Body of pancreas (tissue), 4 donors: Measurements from ENCODE around the gene FGF12. TPM values are rescaled to one million over a fixed set of nuclear protein-coding genes. Genes with fewer than 3 reads are reported as not detected.

ENCODE experiments used
- ATAC-seq: fragments of 150-250 bp; one replicate; pipeline ENCODE4 v1.9.1; 2016
- DNase-seq, 4 donors: peaks; one replicate each; pipeline ENCODE4 v3.0.0-alpha.2; 2019
- H3K27ac ChIP-seq, 4 donors: fragments of 200-600 bp; sonication (generic); 1 replicate in 3 of 4; 2 replicates in 1 of 4; pipeline versions ENCODE4 v1.5.1 to v1.6.1; 2016 to 2019; ENCODE audit warnings: mild to moderate bottlenecking in 1 of 4, mixed read lengths in 1 of 4, moderate library complexity in 1 of 4
- H3K27me3 ChIP-seq, 2 donors: fragments of 200-600 bp; sonication (generic); one replicate each; pipeline ENCODE4 v1.6.0; 2016; ENCODE audit warnings: mild to moderate bottlenecking in 1 of 2
- H3K36me3 ChIP-seq, 2 donors: fragments of 200-600 bp; sonication (generic); replicated peaks in 1 of 2; 2 replicates each; pipeline ENCODE4 v1.5.1; 2016; ENCODE audit warnings: low read depth in 2 of 2; ENCODE audit not compliant: insufficient read depth in 1 of 2
- H3K4me1 ChIP-seq: fragments of 200-600 bp; sonication (generic); one replicate; pipeline ENCODE4 v1.6.0; 2016
- H3K4me3 ChIP-seq, 2 donors: fragments of 200-600 bp; sonication (generic); 1 replicate in 1 of 2; 2 replicates in 1 of 2; pipeline ENCODE4 v1.5.1; 2016 to 2019
- H3K9me3 ChIP-seq, 3 donors: fragments of 200-600 bp; sonication (generic); 1 replicate in 2 of 3; 2 replicates in 1 of 3; pipeline ENCODE4 v1.5.1; 2016
- POLR2A ChIP-seq, 3 donors: fragments of 450-650 bp; IDR thresholded peaks; one replicate each; pipeline ENCODE4 v1.6.1; 2016; ENCODE audit warnings: antibody characterized with exemption in 3 of 3, mild to moderate bottlenecking in 2 of 3
- WGBS, 2 donors: methylation state at CpG; one replicate each; pipeline ENCODE4 v1.1.5; 2017; 5-methylcytosine and 5-hydroxymethylcytosine counted together
- intact Hi-C: fragments of 100-400 bp; cut with DNase I; formaldehyde crosslinking; loops from one replicate; pipeline ENCODE4 v1.15.1; 2023
- total RNA-seq, 2 donors: library from RNA; depleted of rRNA; stranded (reverse); fragments of >200 nt; gene quantifications; one replicate each; pipeline ENCODE4 v1.1.0, GENCODE V29; 2016
- TF ChIP-seq, protein P1 (sequence below), 7 experiments: fragments of 450-650 bp in 4 of 7; fragments of 200-600 bp in 3 of 7; sonication (generic) in 3 of 7; IDR thresholded peaks; one replicate each; pipeline ENCODE4 v1.5.1; 2016 to 2019; ENCODE audit warnings: antibody characterized with exemption in 7 of 7

The FGF12 gene
- total RNA-seq, 2 donors from 2014 or later, result 0.99 to 2.3 TPM

DNA sequence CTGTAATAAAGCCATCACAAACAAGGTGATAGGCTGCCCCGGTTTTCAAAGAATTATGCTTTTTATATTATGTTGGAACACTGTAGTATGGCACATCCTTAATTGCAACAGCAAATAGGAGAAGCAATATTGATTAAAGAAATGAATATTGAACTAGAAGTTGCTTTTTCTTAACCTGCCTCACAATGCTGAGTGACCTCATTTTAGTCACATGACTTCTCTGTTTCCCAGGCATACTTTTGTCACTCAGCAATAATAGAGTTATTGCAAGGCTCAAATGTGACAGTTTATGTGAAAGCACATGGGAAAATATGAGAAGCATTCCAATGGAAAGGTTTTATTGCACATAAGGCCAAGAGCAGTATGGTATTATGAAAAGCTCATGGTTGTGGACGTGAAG lies 400.7 kb downstream of the FGF12 start:
- H3K9me3 ChIP-seq, result no peaks in the 10 kb centered on the region
- no peak for ATAC-seq
- H3K4me3 ChIP-seq, result no peak overlapping the region
- H3K4me1 ChIP-seq, result no peaks in the 10 kb centered on the region
- intact Hi-C loops, result no loop called here
- no peaks in the 10 kb centered on the region for H3K36me3 ChIP-seq
- no peak for TF ChIP-seq POLR2A (IDR thresholded peaks at IDR 0.05)
- TF ChIP-seq, protein P1, sequence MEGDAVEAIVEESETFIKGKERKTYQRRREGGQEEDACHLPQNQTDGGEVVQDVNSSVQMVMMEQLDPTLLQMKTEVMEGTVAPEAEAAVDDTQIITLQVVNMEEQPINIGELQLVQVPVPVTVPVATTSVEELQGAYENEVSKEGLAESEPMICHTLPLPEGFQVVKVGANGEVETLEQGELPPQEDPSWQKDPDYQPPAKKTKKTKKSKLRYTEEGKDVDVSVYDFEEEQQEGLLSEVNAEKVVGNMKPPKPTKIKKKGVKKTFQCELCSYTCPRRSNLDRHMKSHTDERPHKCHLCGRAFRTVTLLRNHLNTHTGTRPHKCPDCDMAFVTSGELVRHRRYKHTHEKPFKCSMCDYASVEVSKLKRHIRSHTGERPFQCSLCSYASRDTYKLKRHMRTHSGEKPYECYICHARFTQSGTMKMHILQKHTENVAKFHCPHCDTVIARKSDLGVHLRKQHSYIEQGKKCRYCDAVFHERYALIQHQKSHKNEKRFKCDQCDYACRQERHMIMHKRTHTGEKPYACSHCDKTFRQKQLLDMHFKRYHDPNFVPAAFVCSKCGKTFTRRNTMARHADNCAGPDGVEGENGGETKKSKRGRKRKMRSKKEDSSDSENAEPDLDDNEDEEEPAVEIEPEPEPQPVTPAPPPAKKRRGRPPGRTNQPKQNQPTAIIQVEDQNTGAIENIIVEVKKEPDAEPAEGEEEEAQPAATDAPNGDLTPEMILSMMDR (IDR thresholded peaks at IDR 0.05), result no peak
- H3K27me3 ChIP-seq, result no peaks in the 10 kb centered on the region
- no peak for DNase-seq
- no peak overlapping the region for H3K27ac ChIP-seq
- WGBS, 2 donors, result 57 to 91% methylated on average over 2 of the region's 2 CpGs

GRCh38 chr3:192317564-192317963 lies 409.8 kb downstream of the FGF12 start:
- Histone ChIP-seq H3K36me3 (no peaks in the 10 kb centered on the region), H3K27ac (no peak overlapping the region), H3K27me3 (no peaks in the 10 kb centered on the region), H3K9me3 (no peaks in the 10 kb centered on the region), H3K4me3 (no peak overlapping the region), H3K4me1 (no peaks in the 10 kb centered on the region)
- WGBS, 2 donors, result 89 to 100% methylated on average over 2 of the region's 2 CpGs
- intact Hi-C loops, result no loop called here
- TF ChIP-seq POLR2A (IDR thresholded peaks at IDR 0.05), result no peak
- TF ChIP-seq, protein P1 (IDR thresholded peaks at IDR 0.05), result no peak
- ATAC-seq (no peak), DNase-seq (no peak)

GRCh38 chr3:192313605-192314004 lies 413.7 kb downstream of the FGF12 start:
- ATAC-seq (no peak), DNase-seq (no peak)
- Histone ChIP-seq H3K27ac (no peak overlapping the region), H3K27me3 (no peaks in the 10 kb centered on the region), H3K36me3 (no peaks in the 10 kb centered on the region), H3K4me1 (no peaks in the 10 kb centered on the region), H3K9me3 (no peaks in the 10 kb centered on the region), H3K4me3 (no peak overlapping the region)
- TF ChIP-seq, protein P1 (IDR thresholded peaks at IDR 0.05), result no peak
- no peak for TF ChIP-seq POLR2A (IDR thresholded peaks at IDR 0.05)
- intact Hi-C loops, result no loop called here

DNA sequence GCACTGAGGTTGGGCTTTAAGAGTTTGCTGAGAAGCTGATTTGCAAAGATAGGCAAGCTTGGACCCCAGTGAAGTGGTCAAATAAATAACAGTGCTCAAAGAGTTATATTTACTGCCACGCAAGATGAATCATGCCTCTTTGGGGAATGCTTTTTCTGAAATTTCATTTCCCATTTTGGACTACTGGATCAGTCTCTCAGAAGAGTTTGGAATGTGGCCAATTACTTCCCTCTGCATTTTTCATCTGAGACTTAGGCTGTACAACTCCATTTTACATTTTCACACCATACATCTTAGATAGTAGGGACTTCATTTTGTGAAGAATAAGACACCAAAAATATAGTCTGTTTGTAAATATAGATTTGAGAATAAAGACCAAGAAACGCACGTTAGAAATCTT lies 419.7 kb downstream of the FGF12 start:
- DNase-seq, result no peak
- Histone ChIP-seq H3K36me3 (no peaks in the 10 kb centered on the region), H3K4me1 (no peaks in the 10 kb centered on the region), H3K27ac (no peak overlapping the region), H3K27me3 (no peaks in the 10 kb centered on the region), H3K9me3 (no peaks in the 10 kb centered on the region), H3K4me3 (no peak overlapping the region)
- intact Hi-C loops, result no loop called here
- ATAC-seq, result no peak
- WGBS, 2 donors, result 75 to 83% methylated on average over 3 of the region's 3 CpGs
- TF ChIP-seq, protein P1 (IDR thresholded peaks at IDR 0.05), result no peak
- no peak for TF ChIP-seq POLR2A (IDR thresholded peaks at IDR 0.05)

- no peaks in the 10 kb centered on the region for H3K27me3 ChIP-seq
- no peak for TF ChIP-seq POLR2A (IDR thresholded peaks at IDR 0.05)
- TF ChIP-seq, protein P1 (IDR thresholded peaks at IDR 0.05), result no peak
- 48 to 61% methylated on average over 3 of the region's 3 CpGs for WGBS, 2 donors
- H3K4me1 ChIP-seq, result no peaks in the 10 kb centered on the region
- no peaks in the 10 kb centered on the region for H3K9me3 ChIP-seq
- H3K27ac ChIP-seq, result no peak overlapping the region
- ATAC-seq (no peak), DNase-seq (no peak)
- intact Hi-C loops, result no loop called here
- H3K4me3 ChIP-seq, result no peak overlapping the region
- H3K36me3 ChIP-seq, result no peaks in the 10 kb centered on the region
Observed at GRCh38 chr3:192303235-192303634, 424.1 kb downstream of the FGF12 start.
